ENCODE results near the gene VTI1B. TPM values are rescaled to one million over a fixed set of nuclear protein-coding genes. Genes with fewer than 3 reads are reported as not detected.
"Not testable (repeated sequence)": the region's sequence is repeated elsewhere in the genome, so short reads cannot be mapped to it uniquely, and the experiment has no call there.

The VTI1B gene
- polyA plus RNA-seq, 1 donor from 2014 or later: 84.8 TPM

- Mint-ChIP-seq H3K4me3 (no peak overlapping the region), H3K27ac (no peak overlapping the region), H3K4me1 (no peaks in the 10 kb centered on the region), H3K27me3 (no peaks in the 10 kb centered on the region), H3K36me3 (peaks cover 2% of the 10 kb centered on the region), H3K9me3 (no peaks in the 10 kb centered on the region)
These were observed 46.9 kb downstream of the VTI1B start for GRCh38 chr14:67627519-67627918.

- H3K4me3 Mint-ChIP-seq, H3K9me3 Mint-ChIP-seq, H3K4me1 Mint-ChIP-seq, H3K36me3 Mint-ChIP-seq, H3K27me3 Mint-ChIP-seq, H3K27ac Mint-ChIP-seq: not testable (repeated sequence)
These were observed 48.3 kb downstream of the VTI1B start for GRCh38 chr14:67626131-67626530.

DNA sequence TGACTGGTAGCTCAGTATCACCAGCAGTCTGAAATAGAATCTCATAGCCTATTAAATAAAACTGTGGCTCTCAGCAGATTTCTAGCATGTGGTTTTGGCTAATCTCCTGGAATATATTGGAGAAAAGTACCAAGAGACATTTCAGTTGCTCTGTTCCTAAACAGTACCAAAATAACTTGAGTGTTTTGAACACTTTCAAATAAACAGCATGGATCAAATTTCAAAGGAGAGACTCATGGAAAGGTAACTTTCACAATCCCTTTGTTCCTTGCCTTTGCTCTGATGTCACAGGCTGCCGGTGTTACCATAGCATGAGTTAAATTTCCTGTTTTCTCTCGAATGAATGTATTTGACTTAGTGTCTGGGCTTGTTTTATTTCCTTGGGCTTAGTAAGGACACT is 51.3 kb downstream of the VTI1B start:
- H3K27me3 Mint-ChIP-seq: no peaks in the 10 kb centered on the region
- no peaks in the 10 kb centered on the region for H3K9me3 Mint-ChIP-seq
- no peak overlapping the region for H3K27ac Mint-ChIP-seq
- no peaks in the 10 kb centered on the region for H3K36me3 Mint-ChIP-seq
- peak overlapping the region in 1 of 4 donors; percentile 65 for H3K4me3 Mint-ChIP-seq
- H3K4me1 Mint-ChIP-seq: peaks cover 10 to 24% (median 14%) of the 10 kb centered on the region in 3 donors

GRCh38 chr14:67622675-67623074 is 51.8 kb downstream of the VTI1B start:
- Mint-ChIP-seq H3K9me3 (no peaks in the 10 kb centered on the region), H3K36me3 (no peaks in the 10 kb centered on the region), H3K27me3 (no peaks in the 10 kb centered on the region), H3K4me3 (peak overlapping the region in 1 of 4 donors; percentile 65), H3K27ac (peak overlapping the region in 1 of 3 donors; percentile 57), H3K4me1 (peaks cover 10 to 24% (median 14%) of the 10 kb centered on the region in 3 donors)

DNA sequence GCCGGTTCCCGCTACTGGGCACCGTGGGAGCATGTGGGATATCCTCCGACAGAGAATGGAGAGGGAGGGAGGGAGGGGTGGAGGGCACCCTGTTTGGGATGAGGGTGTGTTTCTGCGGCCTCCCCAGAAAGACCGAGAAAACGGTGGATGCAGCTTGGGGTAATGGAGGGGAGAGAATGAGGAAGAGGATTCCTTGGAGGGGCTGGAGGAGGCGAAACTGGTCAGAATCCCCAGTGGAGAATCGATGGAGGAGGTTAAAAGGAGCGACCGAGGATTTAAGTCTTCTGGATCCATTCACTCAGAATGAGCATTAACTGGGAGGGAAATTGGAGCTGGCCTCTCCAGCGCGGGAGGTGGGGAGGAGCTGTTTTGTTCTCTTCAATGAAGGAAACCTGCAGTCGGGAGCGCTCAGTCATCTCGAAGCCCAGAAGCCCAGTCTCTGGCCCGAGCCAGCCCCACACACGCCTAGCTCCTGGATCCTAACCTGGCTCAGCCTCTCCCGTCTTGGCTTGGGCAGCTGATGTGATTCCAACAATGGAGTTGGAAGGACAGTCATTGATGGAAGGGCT is 54.1 kb downstream of the VTI1B start:
- Mint-ChIP-seq H3K4me3 (peak overlapping the region; percentile 87 to 97 (median 95)), H3K9me3 (no peaks in the 10 kb centered on the region), H3K27ac (peak overlapping the region in 1 of 3 donors; percentile 95)

DNA sequence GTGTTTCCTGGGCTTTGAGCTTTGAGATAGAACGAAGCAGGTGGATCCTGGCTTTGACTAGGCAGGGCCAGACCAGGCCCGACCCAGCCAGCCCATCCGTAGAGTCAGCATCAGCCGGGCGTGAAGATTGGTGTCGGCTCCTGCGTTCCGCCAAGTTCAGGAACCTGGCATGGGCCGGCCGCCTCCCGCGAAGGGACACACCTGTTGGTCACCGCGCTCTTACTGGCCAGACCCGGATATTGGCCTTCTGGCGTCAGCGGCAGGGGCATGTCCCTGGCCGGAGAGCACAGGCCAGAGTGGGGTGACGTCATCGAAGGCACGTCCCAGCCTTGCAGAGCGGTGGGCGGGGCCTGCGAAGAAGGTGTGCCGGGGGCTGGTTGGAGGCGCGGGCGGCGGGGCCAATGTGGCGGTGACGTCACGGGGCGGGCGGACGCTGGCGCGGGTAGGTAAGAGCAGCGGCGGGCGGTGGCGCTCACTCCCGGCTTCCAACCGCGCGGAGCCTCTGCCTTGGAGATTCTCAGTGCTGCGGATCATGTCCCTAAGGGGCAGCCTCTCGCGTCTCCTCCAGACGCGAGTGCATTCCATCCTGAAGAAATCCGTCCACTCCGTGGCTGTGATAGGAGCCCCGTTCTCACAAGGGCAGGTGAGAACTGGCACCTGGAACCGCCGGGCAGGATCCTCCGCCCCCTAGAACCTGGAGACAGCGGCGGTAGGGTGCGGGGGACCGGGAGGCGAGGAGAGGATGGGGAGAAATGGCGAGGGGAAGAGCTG is 54.8 kb downstream of the VTI1B start, which contains the start of gene ARG2:
TSS of gene ARG2 (plus strand) at position 475 of the 771 bp plus-strand sequence. CDS start at position 533, 58 bp downstream.
- Mint-ChIP-seq H3K4me1 (peaks cover 10 to 24% (median 14%) of the 10 kb centered on the region in 3 donors), H3K36me3 (no peaks in the 10 kb centered on the region), H3K27ac (peak within 1 kb of the TSS; percentile 86 to 95 (median 89)), H3K9me3 (no peaks in the 10 kb centered on the region), H3K27me3 (no peaks in the 10 kb centered on the region), H3K4me3 (peak within 1 kb of the TSS; percentile 87 to 97 (median 95))

More for the DNA sequence above, 54.1 kb downstream of the VTI1B start:
- Mint-ChIP-seq H3K27me3 (no peaks in the 10 kb centered on the region), H3K36me3 (no peaks in the 10 kb centered on the region), H3K4me1 (peaks cover 10 to 24% (median 14%) of the 10 kb centered on the region in 3 donors)

- Mint-ChIP-seq H3K9me3 (no peaks in the 10 kb centered on the region), H3K27ac (peak overlapping the region; percentile 86 to 95 (median 89)), H3K27me3 (no peaks in the 10 kb centered on the region), H3K36me3 (no peaks in the 10 kb centered on the region), H3K4me1 (peaks cover 10 to 24% (median 14%) of the 10 kb centered on the region in 3 donors), H3K4me3 (peak overlapping the region; percentile 58 to 97 (median 95))
These were observed 55.8 kb downstream of the VTI1B start for GRCh38 chr14:67618617-67619063.

- Mint-ChIP-seq H3K4me3 (no peak overlapping the region), H3K27me3 (no peaks in the 10 kb centered on the region), H3K4me1 (no peaks in the 10 kb centered on the region), H3K9me3 (no peaks in the 10 kb centered on the region), H3K27ac (no peak overlapping the region), H3K36me3 (peaks cover 1% of the 10 kb centered on the region)
These were observed 63.9 kb downstream of the VTI1B start for GRCh38 chr14:67610491-67610890.

DNA sequence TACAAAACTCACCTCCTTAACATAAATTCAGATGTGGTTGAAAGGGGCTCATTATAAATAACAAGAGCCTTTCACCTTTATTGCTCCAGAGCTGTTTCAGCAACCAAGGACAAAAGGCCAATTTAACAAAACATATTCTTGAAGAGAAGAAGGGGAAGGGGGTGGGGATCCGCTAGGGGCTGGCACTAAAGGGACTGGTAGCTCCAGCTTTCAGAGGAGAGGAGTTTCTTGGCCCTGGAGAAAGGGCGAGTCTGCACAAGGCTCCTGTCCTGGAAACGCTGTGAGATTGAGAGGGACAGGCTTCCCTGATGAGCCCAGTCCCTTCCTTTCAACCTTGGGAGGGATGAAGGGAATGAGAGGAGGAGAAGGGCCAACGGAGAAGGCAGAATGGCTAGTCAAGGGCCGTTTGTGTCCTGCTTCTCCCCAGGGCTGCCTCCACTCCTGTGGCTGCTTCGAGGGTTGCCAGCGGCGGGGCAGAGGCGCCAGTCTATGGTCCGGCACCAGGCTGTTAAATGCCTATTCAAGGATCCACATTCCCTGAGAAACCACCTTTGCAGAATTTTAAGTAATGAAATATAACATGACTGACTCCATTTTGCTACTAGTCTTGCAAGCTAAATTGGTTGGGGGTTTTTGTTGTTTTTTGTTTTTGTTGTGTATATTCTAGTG is 64.7 kb downstream of the VTI1B start:
- Mint-ChIP-seq H3K4me3 (no peak overlapping the region), H3K36me3 (peaks cover 1% of the 10 kb centered on the region), H3K27me3 (no peaks in the 10 kb centered on the region), H3K9me3 (no peaks in the 10 kb centered on the region), H3K27ac (no peak overlapping the region), H3K4me1 (peaks cover 0 to 3% (median 2%) of the 10 kb centered on the region in 3 donors)

- peaks cover 1% of the 10 kb centered on the region for H3K36me3 Mint-ChIP-seq
- H3K9me3 Mint-ChIP-seq: no peaks in the 10 kb centered on the region
- no peaks in the 10 kb centered on the region for H3K27me3 Mint-ChIP-seq
- H3K4me3 Mint-ChIP-seq: no peak overlapping the region
- peaks cover 8 to 14% (median 10%) of the 10 kb centered on the region in 3 donors for H3K4me1 Mint-ChIP-seq
- no peak overlapping the region for H3K27ac Mint-ChIP-seq
These were observed 66.8 kb downstream of the VTI1B start for GRCh38 chr14:67607646-67608045.

DNA sequence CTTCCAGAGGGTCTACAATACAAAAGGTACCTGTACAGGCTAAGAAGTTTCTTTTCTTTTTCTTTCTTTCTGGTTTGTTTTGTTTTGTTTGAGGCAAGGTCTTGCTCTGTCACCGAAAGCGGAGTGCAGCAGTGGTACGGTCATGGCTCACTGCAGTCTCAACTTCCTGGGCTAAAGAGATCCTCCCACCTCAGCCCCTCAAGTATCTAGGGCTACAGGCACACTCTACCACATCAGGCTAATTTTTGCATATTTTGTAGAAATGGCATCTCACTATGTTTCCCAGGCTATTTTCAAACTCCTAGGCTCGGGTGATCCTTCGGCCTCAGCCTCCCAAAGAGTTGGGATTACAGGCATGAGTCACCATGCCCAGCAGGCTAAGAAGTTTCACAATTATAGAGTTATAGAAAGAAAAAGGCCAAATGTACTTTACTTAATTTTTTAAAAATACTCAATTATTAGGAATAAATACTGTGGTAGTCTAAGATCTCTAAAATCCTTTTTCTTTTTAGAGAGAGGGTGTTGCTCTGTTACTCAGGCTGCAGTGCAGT is 71.4 kb downstream of the VTI1B start:
- H3K27me3 Mint-ChIP-seq: no peaks in the 10 kb centered on the region
- peak overlapping the region; percentile 29 to 97 (median 79) for H3K27ac Mint-ChIP-seq
- H3K36me3 Mint-ChIP-seq: peaks cover 3% of the 10 kb centered on the region
- peaks cover 0 to 2% (median 0%) of the 10 kb centered on the region in 3 donors for H3K9me3 Mint-ChIP-seq
- H3K4me1 Mint-ChIP-seq: peaks cover 24 to 43% (median 34%) of the 10 kb centered on the region in 3 donors
- H3K4me3 Mint-ChIP-seq: peak overlapping the region; percentile 72 to 88 (median 80)

DNA sequence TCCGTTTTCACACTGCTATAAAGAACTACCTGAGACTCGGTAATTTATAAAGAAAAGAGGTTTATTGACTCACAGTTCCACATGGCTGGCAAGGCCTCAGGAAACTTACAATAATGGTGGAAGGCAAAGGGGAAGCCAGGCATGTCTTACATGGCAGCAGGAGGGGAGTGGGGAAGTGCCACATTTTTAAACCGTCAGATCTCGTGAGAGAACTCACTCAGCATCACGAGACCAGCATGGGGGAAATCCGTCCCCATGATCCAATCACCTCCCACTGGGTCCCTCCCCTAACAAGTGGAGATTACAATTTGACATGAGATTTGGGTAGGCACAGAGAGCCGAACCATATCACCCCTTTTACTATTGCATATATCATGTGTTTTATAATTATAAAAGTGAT is 72.4 kb downstream of the VTI1B start:
- Mint-ChIP-seq H3K4me3 (peak overlapping the region in 3 of 4 donors; percentile 61 to 84 (median 84)), H3K9me3 (peaks cover 0 to 2% (median 0%) of the 10 kb centered on the region in 3 donors), H3K4me1 (peaks cover 24 to 45% (median 43%) of the 10 kb centered on the region in 3 donors), H3K36me3 (peaks cover 3% of the 10 kb centered on the region), H3K27me3 (no peaks in the 10 kb centered on the region), H3K27ac (peak overlapping the region; percentile 29 to 97 (median 94))

DNA sequence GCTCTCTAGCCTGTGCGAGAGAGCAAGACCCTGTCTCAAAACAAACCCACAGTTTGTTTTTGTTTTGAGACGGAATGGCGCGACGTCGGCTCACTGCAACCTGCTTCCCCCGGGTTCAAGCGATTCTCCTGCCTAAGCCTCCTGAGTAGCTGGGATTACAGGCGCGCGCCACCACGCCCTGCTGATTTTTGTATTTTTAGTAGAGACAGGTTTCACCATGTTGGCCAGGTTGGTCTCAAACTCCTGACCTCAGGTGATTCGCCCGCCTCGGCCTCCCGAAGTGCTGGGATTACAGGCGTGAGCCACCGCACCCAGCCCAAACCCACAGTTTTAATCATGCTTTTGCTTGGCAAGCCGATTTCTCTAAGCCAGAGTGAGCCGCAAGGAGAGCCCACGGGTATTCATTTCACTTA is 73.9 kb downstream of the VTI1B start:
- not testable (repeated sequence) for H3K36me3 Mint-ChIP-seq, H3K9me3 Mint-ChIP-seq
- H3K4me1 Mint-ChIP-seq: peaks cover 30 to 53% (median 50%) of the 10 kb centered on the region in 3 donors

DNA sequence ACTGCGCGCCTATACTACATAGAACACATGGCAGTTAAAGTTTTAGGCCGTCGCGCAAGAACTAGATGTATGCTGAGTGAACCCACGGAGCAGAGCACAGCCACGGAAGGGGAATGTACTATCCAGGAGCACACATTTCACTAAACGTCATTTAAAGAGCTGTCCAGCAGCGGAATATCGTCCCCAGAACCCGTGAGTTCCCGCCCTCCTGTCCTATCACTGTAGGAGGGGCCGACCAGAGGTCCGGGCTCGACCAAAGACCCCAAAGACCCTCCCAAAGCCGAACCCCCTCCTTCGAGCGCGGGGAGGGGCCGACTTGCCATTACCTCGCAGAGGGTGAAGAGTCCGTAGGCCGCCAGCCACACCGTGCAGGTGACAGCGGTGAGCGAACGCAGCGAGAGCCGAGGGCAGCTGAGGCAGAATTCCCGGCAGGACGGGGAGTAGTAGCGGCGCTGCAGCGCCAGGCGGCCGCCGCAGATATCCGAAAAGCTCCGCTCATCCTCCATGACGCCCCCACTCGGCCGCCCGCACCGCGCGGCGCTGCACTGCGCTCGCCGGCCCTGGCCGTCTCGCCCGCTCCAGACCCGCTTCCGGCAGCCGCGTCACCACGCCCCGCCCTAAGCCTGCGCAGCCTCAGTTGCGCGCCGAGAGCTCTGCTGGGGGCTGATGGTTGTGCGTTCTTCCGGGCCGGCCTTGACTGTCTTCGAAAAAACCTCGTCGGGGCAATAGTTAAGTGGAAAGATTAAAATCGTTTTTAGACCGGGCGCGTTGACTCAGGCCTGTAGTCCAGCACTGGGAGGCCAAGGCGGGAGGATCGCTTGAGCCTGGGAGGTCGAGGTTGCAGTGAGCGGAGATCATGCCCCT is 74.5 kb downstream of the VTI1B start, which contains the start of gene PIGH:
TSS of gene PIGH (minus strand) at position 571 of the 864 bp plus-strand sequence. CDS start at position 506, 65 bp downstream.
- peaks cover 8% of the 10 kb centered on the region for H3K36me3 Mint-ChIP-seq
- peak within 1 kb of the TSS; percentile 84 to 97 (median 94) for H3K27ac Mint-ChIP-seq
- H3K9me3 Mint-ChIP-seq: peaks cover 0 to 2% (median 0%) of the 10 kb centered on the region in 3 donors
- H3K4me1 Mint-ChIP-seq: peaks cover 33 to 56% (median 50%) of the 10 kb centered on the region in 3 donors
- H3K27me3 Mint-ChIP-seq: no peaks in the 10 kb centered on the region
- H3K4me3 Mint-ChIP-seq: peak within 1 kb of the TSS; percentile 90 to 97 (median 96)

More for the DNA sequence above, 73.9 kb downstream of the VTI1B start:
- H3K4me3 Mint-ChIP-seq: peak overlapping the region; percentile 90 to 97 (median 96)
- H3K27me3 Mint-ChIP-seq: not testable (repeated sequence)
- H3K27ac Mint-ChIP-seq: peak overlapping the region; percentile 84 to 97 (median 94)
